SH-SY5Y (cell line): ENCODE results near the gene SPINT2.

ENCODE experiments used
- GATA2 ChIP-seq: IDR thresholded peaks from 2 replicates; pipeline ENCODE4 v1.6.1; 2011; ENCODE audit warnings: mild to moderate bottlenecking, low read depth, low read length
- GATA3 ChIP-seq: IDR thresholded peaks from 2 replicates; pipeline ENCODE4 v1.6.1; 2011; ENCODE audit warnings: low read depth, mild to moderate bottlenecking, low read length, moderate library complexity

DNA sequence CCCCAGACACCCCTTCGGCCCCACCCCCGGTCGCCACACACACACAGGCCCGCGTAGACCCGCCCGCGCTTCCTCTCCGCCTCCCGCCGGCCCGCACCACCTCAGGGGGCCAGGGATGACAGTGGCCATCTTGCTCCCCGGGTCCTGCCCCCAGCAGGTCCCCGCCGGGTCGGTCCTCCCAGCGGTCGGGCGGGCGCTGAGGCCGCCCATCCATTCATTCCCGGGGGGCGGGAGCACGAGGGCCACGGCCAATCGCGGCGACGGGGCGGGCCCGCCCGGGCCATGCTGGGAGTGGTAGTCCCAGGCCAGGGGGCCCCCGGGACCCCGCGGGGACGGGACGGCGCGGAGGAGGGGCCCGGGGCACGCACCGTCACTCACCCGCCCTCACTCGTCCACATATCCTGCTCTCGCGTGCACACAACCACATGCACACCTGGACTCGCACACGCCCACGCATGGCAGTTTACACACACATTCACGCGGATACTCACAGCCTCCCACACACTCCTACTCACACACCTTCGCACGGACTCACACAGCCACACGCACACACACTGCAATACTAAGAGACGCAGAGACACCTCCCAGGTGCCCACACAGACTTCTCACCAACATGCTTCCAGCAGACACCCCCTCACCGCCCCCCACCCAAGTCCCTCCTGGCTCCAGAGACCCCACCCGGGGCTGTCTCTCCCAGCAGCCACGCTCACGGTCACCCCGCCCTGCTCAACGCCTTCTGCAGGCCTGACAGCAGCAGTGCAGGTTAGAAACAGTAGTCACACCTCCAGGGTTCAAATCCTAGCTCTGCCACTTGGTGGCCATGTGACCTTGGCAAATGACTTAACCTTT lies 40.1 kb upstream of the SPINT2 start, which contains the start of gene DPF1:
- TF ChIP-seq GATA2: no peak
- TF ChIP-seq GATA3: no peak
